Parathyroid adenoma (tissue), 2 donors: ENCODE data around the gene GANAB.

Source experiments
- H2AFZ ChIP-seq: fragments of 300-600 bp; sonication (generic); one replicate; pipeline ENCODE4 v1.7.0; 2017; ENCODE audit warnings: antibody characterized with exemption, mild to moderate bottlenecking
- H3K27ac ChIP-seq: fragments of 300-600 bp; sonication (generic); one replicate; pipeline ENCODE4 v1.7.0; 2017
- H3K27me3 ChIP-seq: fragments of 300-600 bp; sonication (generic); one replicate; pipeline ENCODE4 v1.7.0; 2017; ENCODE audit warnings: low read length; ENCODE audit not compliant: control insufficient read depth, insufficient read depth
- H3K36me3 ChIP-seq: fragments of 300-600 bp; sonication (generic); one replicate; pipeline ENCODE4 v1.7.0; 2017; ENCODE audit warnings: low read length; ENCODE audit not compliant: control insufficient read depth, insufficient read depth
- H3K4me1 ChIP-seq: fragments of 300-600 bp; sonication (generic); one replicate; pipeline ENCODE4 v1.7.0; 2017; ENCODE audit warnings: control low read depth
- H3K4me2 ChIP-seq: fragments of 300-600 bp; sonication (generic); one replicate; pipeline ENCODE4 v1.7.0; 2017; ENCODE audit warnings: low read length
- H3K4me3 ChIP-seq: fragments of 300-600 bp; sonication (generic); one replicate; pipeline ENCODE4 v1.7.0; 2017; ENCODE audit warnings: low read depth, low read length
- H3K79me2 ChIP-seq: fragments of 300-600 bp; sonication (generic); one replicate; pipeline ENCODE4 v1.7.0; 2017; ENCODE audit warnings: control low read depth
- H3K9ac ChIP-seq: fragments of 300-600 bp; sonication (generic); one replicate; pipeline ENCODE4 v1.7.0; 2017; ENCODE audit warnings: mild to moderate bottlenecking
- H3K9me3 ChIP-seq: fragments of 300-600 bp; sonication (generic); one replicate; pipeline ENCODE4 v1.7.0; 2017; ENCODE audit warnings: low read length; ENCODE audit not compliant: control insufficient read depth
- CTCF ChIP-seq: fragments of 300-600 bp; sonication (generic); IDR thresholded peaks from one replicate; pipeline ENCODE4 v1.7.0; 2017; ENCODE audit warnings: antibody characterized with exemption, mild to moderate bottlenecking
- donor health status: primary hyperparathyroidism.

The GANAB gene

DNA sequence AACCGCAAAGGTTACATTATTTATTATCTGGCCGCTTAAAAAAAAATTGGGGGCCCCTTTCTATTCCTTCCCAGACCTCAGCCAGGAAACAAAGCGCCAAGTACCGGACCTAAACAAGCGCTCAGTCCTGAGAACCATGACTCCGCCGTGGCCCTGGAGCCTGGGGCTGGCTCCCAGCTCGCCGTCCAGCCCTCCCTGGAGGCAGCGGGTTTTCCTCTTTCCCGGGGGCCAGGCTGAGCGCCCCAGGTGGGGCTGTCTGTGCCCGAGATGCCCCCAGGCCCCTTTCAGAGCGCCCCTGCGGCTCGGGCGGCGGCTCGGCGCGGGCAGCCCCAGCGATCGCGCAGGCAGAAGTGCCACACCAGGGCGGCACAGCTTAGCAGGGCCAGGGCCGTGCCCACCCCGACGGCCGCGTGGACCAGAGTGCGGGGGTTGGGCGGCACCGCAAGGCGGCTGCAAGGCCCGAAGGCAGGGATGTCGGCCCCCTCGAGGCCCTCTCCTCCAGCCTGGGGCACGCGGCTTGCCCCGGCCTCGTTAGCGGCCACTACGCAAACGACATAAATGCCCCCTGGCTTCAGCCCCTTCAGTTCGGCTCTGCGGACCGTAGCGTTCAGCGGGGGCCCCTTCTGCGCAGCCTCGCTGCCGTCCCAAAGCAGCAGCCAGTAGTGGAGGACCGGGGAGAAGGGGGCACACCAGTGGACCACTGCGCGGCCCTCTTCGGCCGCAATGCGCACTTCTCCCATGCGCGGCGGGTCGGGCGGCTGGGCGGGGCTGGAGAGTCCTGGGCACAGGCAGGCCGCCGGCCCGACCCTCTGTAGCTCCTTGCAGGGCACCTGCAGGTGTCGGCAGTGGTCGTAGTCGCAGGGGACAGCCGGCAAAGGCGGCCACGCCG is 41.3 kb upstream of the GANAB start:
- no peak for TF ChIP-seq CTCF
- Histone ChIP-seq H3K36me3 (no peaks in the 10 kb centered on the region), H3K4me2 (no peak overlapping the region), H2AFZ (no peak overlapping the region), H3K9ac (no peak overlapping the region), H3K27ac (no peak overlapping the region), H3K27me3 (no peaks in the 10 kb centered on the region), H3K4me3 (no peak overlapping the region), H3K4me1 (no peaks in the 10 kb centered on the region), H3K79me2 (no peaks in the 10 kb centered on the region), H3K9me3 (no peaks in the 10 kb centered on the region)

DNA sequence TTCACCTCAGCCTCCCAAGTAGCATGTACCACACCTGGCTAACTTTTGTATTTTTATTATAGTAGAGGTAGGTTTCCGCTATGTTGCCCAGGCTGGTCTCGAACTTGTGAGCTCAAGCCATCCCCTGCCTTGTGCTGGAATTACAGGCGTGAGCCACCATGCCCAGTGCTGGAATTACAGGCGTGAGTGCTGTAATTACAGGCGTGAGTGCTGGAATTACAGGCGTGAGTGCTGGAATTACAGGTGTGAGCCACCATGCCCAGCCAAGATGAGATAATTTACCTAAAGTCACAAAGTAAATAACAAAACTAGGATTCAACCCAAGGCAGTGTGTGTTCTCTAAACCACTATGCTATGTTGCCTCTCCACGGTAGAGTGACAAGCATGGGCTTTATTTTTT is 36.1 kb upstream of the GANAB start:
- no peak for TF ChIP-seq CTCF
- no peaks in the 10 kb centered on the region for H3K36me3 ChIP-seq
- H3K27ac ChIP-seq: no peak overlapping the region

DNA sequence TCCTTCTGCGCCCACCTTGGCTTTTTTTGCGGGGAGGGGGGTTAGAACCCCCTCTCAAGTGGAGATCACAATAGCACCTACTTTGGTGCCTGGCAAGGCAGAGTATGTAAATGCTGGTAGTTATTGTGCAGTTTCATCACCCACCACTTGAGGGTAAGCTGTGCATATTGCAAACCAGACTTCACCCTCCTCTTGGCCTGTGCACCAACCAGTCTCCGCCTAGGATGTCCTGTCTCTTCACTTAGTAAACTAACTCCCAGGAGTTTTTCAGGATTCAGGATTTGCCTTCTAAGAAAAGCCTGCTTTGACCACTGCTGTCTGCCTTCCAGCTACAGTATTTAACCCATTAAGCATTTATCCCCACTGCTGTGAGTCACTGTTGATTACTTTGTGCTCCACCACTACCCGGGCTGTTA is 34.4 kb upstream of the GANAB start:
- Histone ChIP-seq H3K9ac (no peak overlapping the region), H3K36me3 (no peaks in the 10 kb centered on the region), H3K9me3 (no peaks in the 10 kb centered on the region), H3K27ac (no peak overlapping the region), H2AFZ (peak overlapping the region; percentile 69), H3K4me2 (no peak overlapping the region), H3K79me2 (no peaks in the 10 kb centered on the region), H3K4me3 (no peak overlapping the region), H3K4me1 (peaks cover 3% of the 10 kb centered on the region), H3K27me3 (no peaks in the 10 kb centered on the region)
- peak; percentile 32 for TF ChIP-seq CTCF

More for the DNA sequence above, 36.1 kb upstream of the GANAB start:
- no peak overlapping the region for H3K4me2 ChIP-seq
- no peak overlapping the region for H3K9ac ChIP-seq
- no peaks in the 10 kb centered on the region for H3K9me3 ChIP-seq
- no peaks in the 10 kb centered on the region for H3K4me1 ChIP-seq
- H3K4me3 ChIP-seq: no peak overlapping the region
- H2AFZ ChIP-seq: no peak overlapping the region
- H3K27me3 ChIP-seq: no peaks in the 10 kb centered on the region
- no peaks in the 10 kb centered on the region for H3K79me2 ChIP-seq

- Histone ChIP-seq H2AFZ (peak within 1 kb of the TSS; percentile 93), H3K4me2 (peak within 1 kb of the TSS; percentile 77), H3K36me3 (no peaks in the 10 kb centered on the region), H3K79me2 (no peaks in the 10 kb centered on the region), H3K27ac (peak within 1 kb of the TSS; percentile 85), H3K4me1 (peaks cover 3% of the 10 kb centered on the region), H3K4me3 (peak within 1 kb of the TSS; percentile 91), H3K27me3 (no peaks in the 10 kb centered on the region), H3K9ac (peak within 1 kb of the TSS; percentile 67), H3K9me3 (no peaks in the 10 kb centered on the region)
- TF ChIP-seq CTCF: no peak
Observed at GRCh38 chr11:62678770-62679696, 32.6 kb upstream of the GANAB start, which contains the start of gene UBXN1. Gene UBXN1 (minus strand): TSS chr11:62679073. CDS start chr11:62678923, 150 bp downstream.
